Measurements from ENCODE around the gene FBXO31.

GRCh38 chr16:87356491-87356853 lies 27.1 kb downstream of the FBXO31 start:
- no peak for TF ChIP-seq CTCF (IDR thresholded peaks at IDR 0.05)
- TF ChIP-seq EZH2 (IDR thresholded peaks at IDR 0.05), result no peak
- no peak for TF ChIP-seq EZH2phosphoT487 (IDR thresholded peaks at IDR 0.05)

Data from neural progenitor cell (in vitro differentiated cells).